ENCODE measurements around the gene UGCG. TPM values are rescaled to one million over a fixed set of nuclear protein-coding genes. Genes with fewer than 3 reads are reported as not detected.

The UGCG gene
- total RNA-seq, 1 donor from 2014 or later, result 53.4 TPM

Small RNA genes lying within 50 kb of the gene (small RNA-seq; reads per million reads assigned to genes)
- gene MIR4668 (ENCODE audit: low replicate concordance), result not detected

Other genes with a start within 250 kb of the UGCG start
- 28.3 TPM for gene GNG10, start 235.2 kb upstream of the UGCG start, total RNA-seq
- gene SHOC1, start 101.9 kb upstream of the UGCG start, total RNA-seq, result not detected